GM12891 (cell line): ENCODE measurements around the gene OR11L1.

ENCODE experiments used
- DNase-seq: peaks from one replicate; pipeline ENCODE4 v3.0.0; 2011; ENCODE audit warnings: low spot score; ENCODE audit not compliant: insufficient read length
- FAIRE-seq: peaks from 2 replicates; lab custom pipeline; 2011; peaks lifted over from hg19 to GRCh38; lab: Jason Lieb, UNC
- PAX5 ChIP-seq: IDR thresholded peaks from 2 replicates; pipeline ENCODE4 v1.6.1; 2011; ENCODE audit warnings: low read length, moderate library complexity, mild to moderate bottlenecking; ENCODE audit not compliant: insufficient read depth, severe bottlenecking
- POLR2A ChIP-seq: IDR thresholded peaks from 2 replicates; pipeline ENCODE4 v1.6.1; 2011; ENCODE audit warnings: low read depth, low read length, control low read depth
- POLR2AphosphoS5 ChIP-seq: IDR thresholded peaks from 2 replicates; pipeline ENCODE4 v1.6.1; 2011; ENCODE audit warnings: low read depth, low read length, control low read depth
- POU2F2 ChIP-seq: IDR thresholded peaks from 2 replicates; pipeline ENCODE4 v1.6.1; 2011; ENCODE audit warnings: low read depth, mild to moderate bottlenecking, control low read depth, low read length, moderate library complexity
- SPI1 ChIP-seq: IDR thresholded peaks from 2 replicates; pipeline ENCODE4 v1.6.1; 2011; ENCODE audit warnings: low read depth, low read length, control low read depth
- TAF1 ChIP-seq: IDR thresholded peaks from 2 replicates; pipeline ENCODE4 v1.6.1; 2011; ENCODE audit warnings: low read depth, low read length, control low read depth

The OR11L1 gene

GRCh38 chr1:247854899-247855545 is 13.3 kb upstream of the OR11L1 start:
- no peak for FAIRE-seq
- TF ChIP-seq TAF1 (no peak), POLR2A (no peak), POLR2AphosphoS5 (no peak), SPI1 (no peak), PAX5 (no peak), POU2F2 (no peak)
- no peak for DNase-seq

- TF ChIP-seq POU2F2: no peak
- no peak for TF ChIP-seq SPI1
- no peak for TF ChIP-seq POLR2A
- no peak for TF ChIP-seq PAX5
- no peak for TF ChIP-seq POLR2AphosphoS5
- TF ChIP-seq TAF1: no peak
- DNase-seq: no peak
- no peak for FAIRE-seq
These were observed 7.9 kb upstream of the OR11L1 start for GRCh38 chr1:247849616-247850015.

GRCh38 chr1:247848346-247848745 is 6.7 kb upstream of the OR11L1 start:
- TF ChIP-seq SPI1: no peak
- TF ChIP-seq POU2F2: no peak
- TF ChIP-seq POLR2AphosphoS5: no peak
- no peak for TF ChIP-seq POLR2A
- no peak for TF ChIP-seq TAF1
- TF ChIP-seq PAX5: no peak
- no peak for DNase-seq
- FAIRE-seq: no peak

GRCh38 chr1:247845693-247846017 is 4.0 kb upstream of the OR11L1 start:
- FAIRE-seq: no peak
- TF ChIP-seq PAX5 (no peak), TAF1 (no peak)

GRCh38 chr1:247845011-247845692 is 3.5 kb upstream of the OR11L1 start:
- DNase-seq (no peak), FAIRE-seq (no peak)
- TF ChIP-seq POLR2A: no peak

More at GRCh38 chr1:247845693-247846017, 4.0 kb upstream of the OR11L1 start:
- no peak for DNase-seq

- TF ChIP-seq TAF1 (no peak), SPI1 (no peak), POU2F2 (no peak), PAX5 (no peak), POLR2A (no peak), POLR2AphosphoS5 (no peak)
- FAIRE-seq (no peak), DNase-seq (no peak)
These were observed 1.7 kb upstream of the OR11L1 start for GRCh38 chr1:247843411-247843810.

- TF ChIP-seq PAX5: no peak
- no peak for TF ChIP-seq TAF1
- TF ChIP-seq SPI1: no peak
- FAIRE-seq (no peak), DNase-seq (no peak)
These were observed 878 bp downstream of the OR11L1 start for GRCh38 chr1:247840818-247841217.

- no peak for FAIRE-seq
- no peak for DNase-seq
- TF ChIP-seq PAX5 (no peak), POLR2A (no peak), POLR2AphosphoS5 (no peak), SPI1 (no peak)
These were observed 8.1 kb downstream of the OR11L1 start for GRCh38 chr1:247833601-247834000.

GRCh38 chr1:247829656-247830055 is 12.0 kb downstream of the OR11L1 start:
- no peak for FAIRE-seq
- TF ChIP-seq TAF1 (no peak), POLR2A (no peak), SPI1 (no peak), POU2F2 (no peak), PAX5 (no peak), POLR2AphosphoS5 (no peak)
- no peak for DNase-seq

- no peak for DNase-seq
- FAIRE-seq: no peak
- no peak for TF ChIP-seq POU2F2
- no peak for TF ChIP-seq PAX5
- no peak for TF ChIP-seq TAF1
- no peak for TF ChIP-seq SPI1
- TF ChIP-seq POLR2A: no peak
- TF ChIP-seq POLR2AphosphoS5: no peak
These were observed 16.3 kb downstream of the OR11L1 start for GRCh38 chr1:247825362-247825761.
